DND-41 (cell line): Measurements from ENCODE around the gene STK24.

Source experiments
- EZH2 ChIP-seq: IDR thresholded peaks from 3 replicates; pipeline ENCODE4 v1.6.1; 2012; ENCODE audit warnings: borderline replicate concordance, low read depth, mild to moderate bottlenecking, moderate library complexity, low read length, inconsistent platforms; ENCODE audit not compliant: severe bottlenecking
- TF ChIP-seq, protein P1 (sequence below): IDR thresholded peaks from 2 replicates; pipeline ENCODE4 v1.5.1; 2012; ENCODE audit warnings: borderline replicate concordance, low read length, moderate library complexity, mild to moderate bottlenecking; ENCODE audit not compliant: poor library complexity, severe bottlenecking; ENCODE audit errors: extremely low read depth

DNA sequence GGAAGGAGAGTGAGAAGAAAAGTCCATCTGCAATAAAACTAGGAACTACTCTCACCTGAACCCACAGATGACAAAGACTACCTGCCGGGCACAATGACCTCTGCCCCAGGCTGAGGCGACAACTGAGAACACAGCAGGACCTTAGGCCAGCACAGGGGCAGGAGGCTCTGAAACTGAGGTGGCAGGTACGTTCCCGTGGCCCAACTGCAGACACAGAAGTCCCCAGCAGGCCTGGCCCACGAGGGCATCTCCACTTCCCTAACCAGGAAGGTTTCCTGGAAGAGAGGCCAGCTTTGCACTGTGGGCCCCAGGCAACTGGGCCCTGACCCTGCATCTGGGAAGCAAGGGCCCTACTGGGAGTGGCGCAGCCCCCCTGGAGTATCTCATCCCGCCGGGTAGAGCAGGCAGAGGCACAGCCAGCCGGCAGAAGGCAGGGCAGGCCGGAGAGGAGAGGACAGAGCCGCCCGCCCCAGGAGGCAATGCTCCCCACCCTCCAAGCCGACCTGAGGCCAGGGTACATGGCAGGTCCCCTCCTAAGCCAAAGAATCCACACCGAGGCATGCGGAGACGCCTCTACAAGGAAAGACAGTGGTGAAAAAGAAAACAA, 32.7 kb downstream of the STK24 start:
- TF ChIP-seq, protein P1, sequence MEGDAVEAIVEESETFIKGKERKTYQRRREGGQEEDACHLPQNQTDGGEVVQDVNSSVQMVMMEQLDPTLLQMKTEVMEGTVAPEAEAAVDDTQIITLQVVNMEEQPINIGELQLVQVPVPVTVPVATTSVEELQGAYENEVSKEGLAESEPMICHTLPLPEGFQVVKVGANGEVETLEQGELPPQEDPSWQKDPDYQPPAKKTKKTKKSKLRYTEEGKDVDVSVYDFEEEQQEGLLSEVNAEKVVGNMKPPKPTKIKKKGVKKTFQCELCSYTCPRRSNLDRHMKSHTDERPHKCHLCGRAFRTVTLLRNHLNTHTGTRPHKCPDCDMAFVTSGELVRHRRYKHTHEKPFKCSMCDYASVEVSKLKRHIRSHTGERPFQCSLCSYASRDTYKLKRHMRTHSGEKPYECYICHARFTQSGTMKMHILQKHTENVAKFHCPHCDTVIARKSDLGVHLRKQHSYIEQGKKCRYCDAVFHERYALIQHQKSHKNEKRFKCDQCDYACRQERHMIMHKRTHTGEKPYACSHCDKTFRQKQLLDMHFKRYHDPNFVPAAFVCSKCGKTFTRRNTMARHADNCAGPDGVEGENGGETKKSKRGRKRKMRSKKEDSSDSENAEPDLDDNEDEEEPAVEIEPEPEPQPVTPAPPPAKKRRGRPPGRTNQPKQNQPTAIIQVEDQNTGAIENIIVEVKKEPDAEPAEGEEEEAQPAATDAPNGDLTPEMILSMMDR, result no peak
- TF ChIP-seq EZH2, result no peak
